ENCODE data around the gene MRPL16.
"Not testable (repeated sequence)": the region's sequence is repeated elsewhere in the genome, so short reads cannot be mapped to it uniquely, and the experiment has no call there.

MRPL16 gene

GRCh38 chr11:59810911-59811259 lies 307 bp upstream of the MRPL16 start:
- no peak for DNase-seq (ENCODE audit: low spot score)

- no peak for DNase-seq (ENCODE audit: low spot score)
These were observed 3.4 kb downstream of the MRPL16 start for GRCh38 chr11:59807047-59807610.

GRCh38 chr11:59804061-59804460 lies 6.5 kb downstream of the MRPL16 start:
- DNase-seq (ENCODE audit: low spot score): no peak

GRCh38 chr11:59802639-59803176 lies 7.9 kb downstream of the MRPL16 start:
- peak; percentile 75 for DNase-seq (ENCODE audit: low spot score)

GRCh38 chr11:59801981-59802638 lies 8.5 kb downstream of the MRPL16 start:
- no peak for DNase-seq (ENCODE audit: low spot score)

GRCh38 chr11:59801160-59801706 lies 9.3 kb downstream of the MRPL16 start:
- no peak for DNase-seq (ENCODE audit: low spot score)

- DNase-seq (ENCODE audit: low spot score): no peak
These were observed 10.1 kb downstream of the MRPL16 start for GRCh38 chr11:59800390-59801025.

GRCh38 chr11:59794417-59794816 lies 16.2 kb downstream of the MRPL16 start:
- DNase-seq (ENCODE audit: low spot score): no peak

- no peak for DNase-seq (ENCODE audit: low spot score)
These were observed 18.1 kb downstream of the MRPL16 start for GRCh38 chr11:59792507-59792906.

- no peak for DNase-seq (ENCODE audit: low spot score)
These were observed 18.9 kb downstream of the MRPL16 start for GRCh38 chr11:59791639-59792038.

GRCh38 chr11:59787816-59788215 lies 22.8 kb downstream of the MRPL16 start:
- DNase-seq (ENCODE audit: low spot score): no peak

GRCh38 chr11:59787255-59787588 lies 23.4 kb downstream of the MRPL16 start:
- no peak for DNase-seq (ENCODE audit: low spot score)

- no peak for DNase-seq (ENCODE audit: low spot score)
These were observed 24.8 kb downstream of the MRPL16 start for GRCh38 chr11:59785818-59786217.

- DNase-seq (ENCODE audit: low spot score): not testable (repeated sequence)
These were observed 26.1 kb downstream of the MRPL16 start for GRCh38 chr11:59784441-59784840.

- no peak for DNase-seq (ENCODE audit: low spot score)
These were observed 26.9 kb downstream of the MRPL16 start for GRCh38 chr11:59783632-59784090.

GRCh38 chr11:59782080-59782479 lies 28.5 kb downstream of the MRPL16 start:
- DNase-seq (ENCODE audit: low spot score): no peak

GRCh38 chr11:59779487-59779886 lies 31.1 kb downstream of the MRPL16 start:
- no peak for DNase-seq (ENCODE audit: low spot score)

- no peak for DNase-seq (ENCODE audit: low spot score)
These were observed 32.5 kb downstream of the MRPL16 start for GRCh38 chr11:59778122-59778521.

- DNase-seq (ENCODE audit: low spot score): no peak
These were observed 33.5 kb downstream of the MRPL16 start for GRCh38 chr11:59777104-59777503.

- no peak for DNase-seq (ENCODE audit: low spot score)
These were observed 34.1 kb downstream of the MRPL16 start for GRCh38 chr11:59776210-59777066.

- no peak for DNase-seq (ENCODE audit: low spot score)
These were observed 37.5 kb downstream of the MRPL16 start for GRCh38 chr11:59773083-59773440.

- no peak for DNase-seq (ENCODE audit: low spot score)
These were observed 39.0 kb downstream of the MRPL16 start for GRCh38 chr11:59771605-59772004.

All from cerebellar cortex (tissue), 1 donor.